H1 (cell line): ENCODE measurements around the gene LRTM2. TPM values are rescaled to one million over a fixed set of nuclear protein-coding genes. Genes with fewer than 3 reads are reported as not detected.

Experiments used
- CHD7 ChIP-seq: fragments of 300-600 bp; sonication (generic); IDR thresholded peaks from 2 replicates; pipeline ENCODE4 v1.7.1; 2012; ENCODE audit warnings: low read length, moderate library complexity, mild to moderate bottlenecking, inconsistent platforms; ENCODE audit not compliant: insufficient replicate concordance
- polyA plus RNA-seq, 7 experiments: library from polyadenylated mRNA; depleted of rRNA in 3 of 7; stranded (reverse) in 5 of 7; unstranded in 2 of 7; fragments of >200 nt in 5 of 7; fragments of 200-250 nt in 2 of 7; gene quantifications; 1 replicate in 5 of 7; 2 replicates in 1 of 7; 4 replicates in 1 of 7; pipeline versions ENCODE4 v1.2.1 to v1.2.3, GENCODE V29; 2011 to 2013; ENCODE audit warnings: missing spikeins in 2 of 7, mixed read lengths in 2 of 7
- total RNA-seq: library from RNA; stranded (reverse); fragmentation: NEBNext Ultra II Directional; extraction: Animal tissue kit (Norgen Biotek cat#: 25700); gene quantifications from 2 replicates; pipeline ENCODE4 v1.2.1, GENCODE V29; 2021

The LRTM2 gene
- total and polyA plus RNA-seq, 2 of the 8 experiments (the other 6 are each of a cell fraction or from before 2014, with no cell fraction given): 0.06 TPM; not detected in 1

- TF ChIP-seq CHD7: no peak
- TF ChIP-seq, all 59 proteins: peak for 0
These were observed 21.3 kb downstream of the LRTM2 start (continued) for GRCh38 chr12:1841586-1842182.
